GM23248 (cell line): Measurements from ENCODE around the gene PRIMPOL. TPM values are rescaled to one million over a fixed set of nuclear protein-coding genes. Genes with fewer than 3 reads are reported as not detected.

Experiments used
- DNase-seq: peaks from one replicate; pipeline ENCODE4 v3.0.0-alpha.2; 2015
- H2AFZ ChIP-seq: fragments of 200-600 bp; sonication (generic); 2 replicates; pipeline ENCODE4 v1.6.1; 2016; ENCODE audit warnings: antibody characterized with exemption
- H3F3A ChIP-seq: fragments of 200-600 bp; sonication (generic); 2 replicates; pipeline ENCODE4 v1.6.1; 2016; ENCODE audit warnings: mild to moderate bottlenecking, antibody characterized with exemption, mixed run types; ENCODE audit not compliant: insufficient read depth
- H3K27ac ChIP-seq: fragments of 200-600 bp; sonication (generic); 2 replicates; pipeline ENCODE4 v1.5.1; 2016; ENCODE audit warnings: mild to moderate bottlenecking
- H3K27me3 ChIP-seq: fragments of 200-600 bp; sonication (generic); replicated peaks from 2 replicates; pipeline ENCODE4 v1.6.1; 2016; ENCODE audit warnings: mild to moderate bottlenecking; ENCODE audit not compliant: insufficient read depth
- H3K36me3 ChIP-seq: fragments of 200-600 bp; sonication (generic); 2 replicates; pipeline ENCODE4 v1.6.1; 2016; ENCODE audit warnings: low read depth, mild to moderate bottlenecking
- H3K4me1 ChIP-seq: fragments of 200-600 bp; sonication (generic); 2 replicates; pipeline ENCODE4 v1.6.1; 2016; ENCODE audit warnings: mild to moderate bottlenecking; ENCODE audit not compliant: insufficient read depth
- H3K4me2 ChIP-seq: fragments of 200-600 bp; sonication (generic); one replicate; pipeline ENCODE4 v1.6.1; 2016; ENCODE audit warnings: mild to moderate bottlenecking; ENCODE audit not compliant: unreplicated experiment
- H3K4me3 ChIP-seq: fragments of 200-600 bp; sonication (generic); 2 replicates; pipeline ENCODE4 v1.5.1; 2016; ENCODE audit warnings: mild to moderate bottlenecking
- H3K79me2 ChIP-seq: fragments of 200-600 bp; sonication (generic); 2 replicates; pipeline ENCODE4 v1.6.1; 2016; ENCODE audit warnings: mild to moderate bottlenecking; ENCODE audit not compliant: insufficient read depth
- H3K9ac ChIP-seq: fragments of 200-600 bp; sonication (generic); 2 replicates; pipeline ENCODE4 v1.6.1; 2016; ENCODE audit warnings: mild to moderate bottlenecking
- H3K9me2 ChIP-seq: fragments of 200-600 bp; sonication (generic); 2 replicates; pipeline ENCODE4 v1.6.1; 2016; ENCODE audit warnings: mixed run types, mild to moderate bottlenecking, moderate library complexity; ENCODE audit not compliant: insufficient read depth
- H3K9me3 ChIP-seq: fragments of 200-600 bp; sonication (generic); one replicate; pipeline ENCODE4 v1.6.1; 2017; ENCODE audit warnings: low read depth
- H4K20me1 ChIP-seq: fragments of 200-600 bp; sonication (generic); 2 replicates; pipeline ENCODE4 v1.6.0; 2016; ENCODE audit not compliant: insufficient read depth
- EZH2 ChIP-seq: fragments of 200-600 bp; sonication (generic); IDR thresholded peaks from 2 replicates; pipeline ENCODE4 v1.6.1; 2018; ENCODE audit warnings: antibody characterized with exemption, mild to moderate bottlenecking; ENCODE audit not compliant: insufficient read depth, poor library complexity, severe bottlenecking
- EZH2phosphoT487 ChIP-seq: fragments of 200-600 bp; sonication (generic); IDR thresholded peaks from 2 replicates; pipeline ENCODE4 v1.6.1; 2018; ENCODE audit warnings: antibody characterized with exemption, moderate library complexity, mild to moderate bottlenecking, low read depth; ENCODE audit not compliant: insufficient read depth
- WGBS, 2 experiments: methylation state at CpG; one replicate each; pipeline ENCODE4 v1.1.6; 2015 to 2017; ENCODE audit warnings: low lambda C conversion rate in 2 of 2, low coverage in 1 of 2; ENCODE audit errors: missing lambda C conversion rate in 2 of 2; 5-methylcytosine and 5-hydroxymethylcytosine counted together
- in situ Hi-C: fragments of 300-500 bp; cut with MboI; formaldehyde crosslinking; loops from 2 replicates; pipeline ENCODE4 v1.15.0; 2020
- polyA plus RNA-seq: library from polyadenylated mRNA; unstranded; fragments of >200 nt; fragmentation: Nextera tagmentation; extraction: Ambion mirVana; gene quantifications from 2 replicates; pipeline ENCODE4 v1.2.1, GENCODE V29; 2016
- total RNA-seq: library from RNA; depleted of rRNA; stranded (reverse); fragments of >200 nt; shearing (Covaris generic); gene quantifications from 2 replicates; pipeline ENCODE4 v1.2.3, GENCODE V29; 2014

PRIMPOL gene
- total and polyA plus RNA-seq, 2 experiments from 2014 or later, result 15.0 to 16.0 TPM

GRCh38 chr4:184635381-184635780 is 14.2 kb upstream of the PRIMPOL start:
- peaks cover 49% of the 10 kb centered on the region for H3K36me3 ChIP-seq
- H3K9me2 ChIP-seq, result no peaks in the 10 kb centered on the region
- H3F3A ChIP-seq, result no peaks in the 10 kb centered on the region
- H3K9ac ChIP-seq, result no peak overlapping the region
- H3K27ac ChIP-seq, result no peak overlapping the region
- no peaks in the 10 kb centered on the region for H3K4me1 ChIP-seq
- in situ Hi-C loops, result no loop called here
- H3K4me2 ChIP-seq, result no peak overlapping the region
- TF ChIP-seq EZH2phosphoT487 (no peak), EZH2 (no peak)
- peaks cover 64% of the 10 kb centered on the region for H3K79me2 ChIP-seq
- WGBS, 2 experiments, result 80 to 83% methylated on average over 3 of the region's 3 CpGs
- H2AFZ ChIP-seq, result no peak overlapping the region
- no peaks in the 10 kb centered on the region for H4K20me1 ChIP-seq
- H3K27me3 ChIP-seq, result no peaks in the 10 kb centered on the region
- H3K9me3 ChIP-seq, result no peaks in the 10 kb centered on the region
- H3K4me3 ChIP-seq, result no peak overlapping the region
- no peak for DNase-seq

GRCh38 chr4:184636144-184636543 is 13.4 kb upstream of the PRIMPOL start:
- H3F3A ChIP-seq, result no peaks in the 10 kb centered on the region
- no peaks in the 10 kb centered on the region for H3K9me3 ChIP-seq
- H3K4me2 ChIP-seq, result no peak overlapping the region
- H3K4me3 ChIP-seq, result no peak overlapping the region
- TF ChIP-seq EZH2phosphoT487, result no peak
- TF ChIP-seq EZH2, result no peak
- H3K27me3 ChIP-seq, result no peaks in the 10 kb centered on the region
- H4K20me1 ChIP-seq, result no peaks in the 10 kb centered on the region
- WGBS, 2 experiments, result 98% methylated on average over 4 of the region's 4 CpGs
- H3K79me2 ChIP-seq, result peaks cover 72% of the 10 kb centered on the region
- no peak overlapping the region for H3K9ac ChIP-seq
- in situ Hi-C loops, result no loop called here
- H3K9me2 ChIP-seq, result no peaks in the 10 kb centered on the region
- H3K4me1 ChIP-seq, result no peaks in the 10 kb centered on the region
- no peak overlapping the region for H2AFZ ChIP-seq
- peaks cover 42% of the 10 kb centered on the region for H3K36me3 ChIP-seq
- no peak for DNase-seq
- no peak overlapping the region for H3K27ac ChIP-seq

GRCh38 chr4:184636897-184637296 is 12.6 kb upstream of the PRIMPOL start:
- Histone ChIP-seq H3K4me3 (no peak overlapping the region), H3K27me3 (no peaks in the 10 kb centered on the region), H4K20me1 (no peaks in the 10 kb centered on the region), H3F3A (no peaks in the 10 kb centered on the region), H3K79me2 (peaks cover 79% of the 10 kb centered on the region), H3K9me2 (no peaks in the 10 kb centered on the region), H3K9me3 (no peaks in the 10 kb centered on the region), H3K9ac (no peak overlapping the region), H3K4me1 (no peaks in the 10 kb centered on the region), H2AFZ (no peak overlapping the region), H3K4me2 (no peak overlapping the region), H3K27ac (no peak overlapping the region), H3K36me3 (peaks cover 38% of the 10 kb centered on the region)
- in situ Hi-C loops, result no loop called here
- TF ChIP-seq EZH2phosphoT487 (no peak), EZH2 (no peak)
- WGBS, 2 experiments, result 97% methylated on average over 4 of the region's 4 CpGs
- no peak for DNase-seq

- no peak overlapping the region for H2AFZ ChIP-seq
- H3K9ac ChIP-seq, result no peak overlapping the region
- H3F3A ChIP-seq, result no peaks in the 10 kb centered on the region
- no peaks in the 10 kb centered on the region for H3K9me2 ChIP-seq
- H3K9me3 ChIP-seq, result no peaks in the 10 kb centered on the region
- in situ Hi-C loops, result no loop called here
- H3K27ac ChIP-seq, result no peak overlapping the region
- peaks cover 100% of the 10 kb centered on the region for H3K79me2 ChIP-seq
- no peaks in the 10 kb centered on the region for H3K27me3 ChIP-seq
- peaks cover 7% of the 10 kb centered on the region; the same call in 1 of the 2 replicates for H3K4me1 ChIP-seq
- 97 to 98% methylated on average over 3 of the region's 3 CpGs for whole genome bisulfite sequencing, 2 experiments
- TF ChIP-seq EZH2phosphoT487 (no peak), EZH2 (no peak)
- no peaks in the 10 kb centered on the region for H4K20me1 ChIP-seq
- no peak overlapping the region for H3K4me3 ChIP-seq
- no peak for DNase-seq
- peaks cover 27% of the 10 kb centered on the region for H3K36me3 ChIP-seq
- no peak overlapping the region for H3K4me2 ChIP-seq
Observed at GRCh38 chr4:184641022-184641421, 8.5 kb upstream of the PRIMPOL start.

- Histone ChIP-seq H3K27me3 (no peaks in the 10 kb centered on the region), H4K20me1 (no peaks in the 10 kb centered on the region), H3K9me2 (no peaks in the 10 kb centered on the region), H3K9ac (no peak overlapping the region), H2AFZ (no peak overlapping the region), H3K4me1 (peaks cover 10% of the 10 kb centered on the region; the same call in 1 of the 2 replicates), H3K27ac (no peak overlapping the region), H3F3A (no peaks in the 10 kb centered on the region), H3K79me2 (peaks cover 100% of the 10 kb centered on the region), H3K4me2 (no peak overlapping the region), H3K9me3 (no peaks in the 10 kb centered on the region), H3K4me3 (no peak overlapping the region), H3K36me3 (peaks cover 24% of the 10 kb centered on the region)
- TF ChIP-seq EZH2 (no peak), EZH2phosphoT487 (no peak)
- WGBS, 2 experiments, result 90 to 91% methylated on average over 5 of the region's 5 CpGs
- no peak for DNase-seq
- in situ Hi-C loops, result no loop called here
Observed at GRCh38 chr4:184641451-184641850, 8.1 kb upstream of the PRIMPOL start.
